GM10248 (cell line): ENCODE data around the gene MIXL1.
"Not testable (repeated sequence)": the region's sequence is repeated elsewhere in the genome, so short reads cannot be mapped to it uniquely, and the experiment has no call there.

ENCODE experiments used
- CTCF ChIA-PET: fragments of 300-600 bp; sonication (Branson Sonifier 250); formaldehyde crosslinking; extraction: SDS; loops from one replicate; lab custom pipeline; 2021; ENCODE audit warnings: antibody characterized with exemption; lab: Yijun Ruan, JAX
- POLR2A ChIA-PET: fragments of 350-650 bp; sonication (Branson Sonifier 250); formaldehyde crosslinking; extraction: SDS; loops from one replicate; lab custom pipeline; 2020; ENCODE audit warnings: antibody characterized with exemption; lab: Yijun Ruan, JAX
- DNase-seq: peaks from one replicate; pipeline ENCODE4 v3.0.0; 2012; ENCODE audit errors: extremely low spot score
- TF ChIP-seq, protein P1 (sequence below): IDR thresholded peaks from 2 replicates; pipeline ENCODE4 v1.5.1; 2012; ENCODE audit warnings: mild to moderate bottlenecking, low read depth; ENCODE audit errors: extremely low read depth, missing control alignments, control extremely low read depth

The MIXL1 gene

DNA sequence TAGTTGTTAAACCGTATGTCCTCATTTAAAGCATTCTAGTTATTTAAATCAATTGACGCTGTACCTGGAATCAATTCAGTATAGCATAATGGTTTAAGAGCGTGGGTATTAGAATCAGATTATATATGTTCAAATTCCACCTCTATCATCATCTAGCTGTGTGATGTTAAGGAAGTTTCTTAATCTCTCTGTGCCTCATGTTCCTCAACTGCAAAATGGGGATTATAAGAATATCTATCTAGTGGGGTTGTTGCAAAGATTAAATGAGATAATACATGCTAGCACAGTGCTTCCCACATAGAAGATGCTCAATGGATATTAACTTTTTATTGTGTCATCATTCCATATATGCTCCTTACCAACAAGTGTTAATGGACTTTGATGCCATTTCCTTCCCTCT, 16.0 kb downstream of the MIXL1 start:
- CTCF ChIA-PET = interaction anchor here (1.1 to 2.1 kb wide), 3 partner anchors 17 to 114 kb away, joined by 3 to 5 read pairs (median 4); no protein-coding TSS in a partner anchor
- POLR2A ChIA-PET = no interaction called here
- no peak for DNase-seq
- TF ChIP-seq, protein P1, sequence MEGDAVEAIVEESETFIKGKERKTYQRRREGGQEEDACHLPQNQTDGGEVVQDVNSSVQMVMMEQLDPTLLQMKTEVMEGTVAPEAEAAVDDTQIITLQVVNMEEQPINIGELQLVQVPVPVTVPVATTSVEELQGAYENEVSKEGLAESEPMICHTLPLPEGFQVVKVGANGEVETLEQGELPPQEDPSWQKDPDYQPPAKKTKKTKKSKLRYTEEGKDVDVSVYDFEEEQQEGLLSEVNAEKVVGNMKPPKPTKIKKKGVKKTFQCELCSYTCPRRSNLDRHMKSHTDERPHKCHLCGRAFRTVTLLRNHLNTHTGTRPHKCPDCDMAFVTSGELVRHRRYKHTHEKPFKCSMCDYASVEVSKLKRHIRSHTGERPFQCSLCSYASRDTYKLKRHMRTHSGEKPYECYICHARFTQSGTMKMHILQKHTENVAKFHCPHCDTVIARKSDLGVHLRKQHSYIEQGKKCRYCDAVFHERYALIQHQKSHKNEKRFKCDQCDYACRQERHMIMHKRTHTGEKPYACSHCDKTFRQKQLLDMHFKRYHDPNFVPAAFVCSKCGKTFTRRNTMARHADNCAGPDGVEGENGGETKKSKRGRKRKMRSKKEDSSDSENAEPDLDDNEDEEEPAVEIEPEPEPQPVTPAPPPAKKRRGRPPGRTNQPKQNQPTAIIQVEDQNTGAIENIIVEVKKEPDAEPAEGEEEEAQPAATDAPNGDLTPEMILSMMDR = no peak

DNA sequence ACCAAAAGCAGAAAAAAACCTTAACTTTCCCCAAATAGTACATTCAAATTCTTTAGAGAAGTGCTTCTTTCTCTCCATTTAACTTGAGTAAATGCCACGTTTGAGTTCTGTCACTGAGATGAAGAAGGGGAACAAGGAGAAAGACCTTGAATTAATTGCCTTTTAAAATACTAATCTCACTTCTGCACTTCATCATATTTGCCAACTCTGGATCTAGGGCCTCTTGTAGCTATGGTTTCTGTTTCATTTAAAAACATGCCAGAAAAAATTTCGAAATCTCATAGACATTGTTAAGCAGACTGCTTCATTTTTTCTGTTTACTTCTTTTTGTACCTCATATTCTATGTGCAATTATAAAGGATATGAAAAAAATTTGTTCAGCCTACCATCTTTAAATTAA, 24.6 kb downstream of the MIXL1 start:
- no peak for DNase-seq
- ChIA-PET CTCF (no interaction called here), POLR2A (interaction anchor here (0.5 kb wide), 1 partner anchor 24 kb away, joined by 3 read pairs; the partner anchor contains the start of gene MIXL1)
- TF ChIP-seq, protein P1 = no peak

DNA sequence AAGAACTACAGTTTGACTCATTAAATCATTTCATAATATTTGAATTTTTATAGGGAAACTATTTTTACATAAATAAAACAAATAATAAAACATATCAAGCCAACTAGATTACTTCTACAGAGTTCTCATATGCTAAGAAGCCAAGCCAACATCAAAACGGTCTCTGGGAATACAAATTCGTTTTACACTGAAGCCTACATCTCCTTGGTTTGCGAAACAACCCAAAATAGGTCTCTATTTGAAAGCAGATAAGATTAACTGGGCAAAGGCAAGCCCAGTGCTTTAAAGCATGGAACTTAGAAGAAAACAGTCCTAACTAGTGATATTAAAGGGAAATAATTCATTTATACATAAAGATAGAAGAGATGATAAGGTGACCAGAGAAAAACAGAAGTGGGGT, 25.3 kb downstream of the MIXL1 start:
- DNase-seq = no peak
- TF ChIP-seq, protein P1 = no peak
- POLR2A ChIA-PET = interaction anchor here (0.5 kb wide), 1 partner anchor 25 kb away, joined by 3 read pairs; the partner anchor contains the start of gene MIXL1
- CTCF ChIA-PET = interaction anchor here (1.2 kb wide), 1 partner anchor 22 kb away, joined by 3 read pairs; no protein-coding TSS in a partner anchor

DNA sequence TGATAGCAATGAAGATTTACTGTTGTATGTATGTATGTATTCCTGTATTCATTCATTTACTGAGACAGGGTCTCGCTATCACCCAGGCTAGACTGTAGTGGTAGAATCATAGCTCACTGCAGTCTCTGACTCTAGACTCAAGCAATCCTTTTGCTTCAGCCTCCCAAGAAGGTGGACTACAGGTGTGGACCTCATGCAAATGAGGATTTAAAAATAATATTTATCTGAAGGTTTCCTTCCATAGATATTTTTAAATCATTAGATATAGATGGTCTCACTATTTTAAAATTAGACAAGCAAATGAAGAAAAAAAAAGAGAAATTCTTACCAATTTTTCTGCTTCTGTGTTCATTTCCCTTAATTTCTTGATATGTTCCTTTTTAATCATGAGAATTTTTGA, 27.0 kb downstream of the MIXL1 start:
- ChIA-PET POLR2A (no interaction called here), CTCF (no interaction called here)
- DNase-seq = no peak
- TF ChIP-seq, protein P1 = no peak

DNA sequence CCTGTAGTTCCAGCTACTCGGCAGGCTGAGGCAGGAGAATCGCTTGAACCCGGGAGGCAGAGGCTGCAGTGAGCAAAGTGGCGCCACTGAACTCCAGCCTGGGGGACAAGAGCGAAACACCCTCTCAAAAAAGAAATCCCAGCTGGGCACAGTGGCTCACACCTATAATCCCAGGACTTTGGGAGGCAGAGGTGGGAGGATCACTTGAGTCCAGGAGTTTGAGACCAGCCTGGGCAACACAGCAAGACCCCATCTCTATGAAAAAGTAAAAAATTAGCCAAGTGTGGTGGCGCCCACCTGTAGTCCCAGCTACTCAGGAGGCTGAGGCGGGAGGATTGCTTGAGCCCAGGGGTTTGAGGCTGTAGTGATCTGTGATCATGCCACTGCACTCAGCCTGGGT, 29.4 kb downstream of the MIXL1 start:
- CTCF ChIA-PET, POLR2A ChIA-PET: not testable (repeated sequence)

DNA sequence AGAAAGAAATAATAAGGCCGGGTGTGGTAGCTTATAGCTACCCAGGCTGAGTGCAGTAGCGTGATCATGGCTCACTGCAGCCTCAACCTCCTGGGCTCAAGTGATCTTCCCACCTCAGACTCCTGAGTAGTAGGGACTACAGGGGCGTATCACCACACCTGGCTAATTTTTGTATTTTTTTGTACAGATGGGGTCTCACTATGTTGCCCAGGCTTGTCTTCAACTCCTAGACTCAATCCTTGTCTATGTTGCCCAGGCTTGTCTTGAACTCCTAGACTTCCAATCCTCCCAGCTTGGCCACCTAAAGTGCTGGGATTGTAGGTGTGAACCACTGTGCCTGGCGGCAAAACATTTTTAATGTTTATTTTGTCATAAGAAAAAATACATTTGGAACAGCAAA, 30.5 kb downstream of the MIXL1 start:
- ChIA-PET POLR2A (interaction anchor here (0.7 kb wide), 1 partner anchor 192 kb away, joined by 9 read pairs; no protein-coding TSS in a partner anchor), CTCF (no interaction called here)
- TF ChIP-seq, protein P1 = no peak
- DNase-seq = no peak

More for the DNA sequence above, 29.4 kb downstream of the MIXL1 start:
- DNase-seq = not testable (repeated sequence)

DNA sequence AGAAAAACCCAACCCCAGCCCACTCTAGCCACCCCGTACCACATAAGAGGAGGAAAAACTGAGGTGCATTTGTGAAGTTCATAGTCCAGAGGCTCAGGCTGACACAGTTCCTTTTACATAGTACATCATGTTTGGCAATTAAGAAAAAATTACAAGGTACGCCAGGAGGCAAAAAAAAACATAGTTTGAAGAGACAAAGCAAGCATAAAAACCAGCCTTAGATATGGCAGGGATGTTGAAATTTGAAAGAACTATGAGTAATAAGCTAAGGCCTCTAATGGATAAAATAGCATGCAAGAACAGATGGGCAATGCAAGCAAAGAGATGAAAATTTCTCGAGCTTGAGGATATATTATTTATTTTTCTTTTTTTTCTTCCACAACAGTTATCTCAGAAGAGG, 31.9 kb downstream of the MIXL1 start:
- TF ChIP-seq, protein P1 = no peak
- DNase-seq = no peak
- POLR2A ChIA-PET = no interaction called here
- CTCF ChIA-PET = interaction anchor here (0.8 to 1.5 kb wide), 2 partner anchors 11 to 30 kb away, joined by 3 to 9 read pairs; no protein-coding TSS in a partner anchor
